Measurements from ENCODE around the gene ITFG1. TPM values are rescaled to one million over a fixed set of nuclear protein-coding genes. Genes with fewer than 3 reads are reported as not detected.
A peak's percentile ranks its signal among the peaks of the same experiment; 100 is the strongest.

Gene ITFG1
- total RNA-seq, 1 donor from 2014 or later, result 41.3 TPM

GRCh38 chr16:47129755-47130435, 331.0 kb downstream of the ITFG1 start:
- H3K4me1 Mint-ChIP-seq (ENCODE audit: low read depth), result peaks cover 9% of the 10 kb centered on the region
- no peak overlapping the region for H3K27ac Mint-ChIP-seq
- TF ChIP-seq CTCF (IDR thresholded peaks at IDR 0.05; ENCODE audit: unreplicated experiment), result no peak
- H3K9me3 Mint-ChIP-seq (ENCODE audit: low read depth), result no peaks in the 10 kb centered on the region
- peaks cover 6% of the 10 kb centered on the region for H3K36me3 Mint-ChIP-seq (ENCODE audit: insufficient read depth)
- H3K27me3 Mint-ChIP-seq, result no peaks in the 10 kb centered on the region
- DNase-seq (ENCODE audit: low spot score, unreplicated experiment), result no peak
- no peak overlapping the region for H3K4me3 Mint-ChIP-seq (ENCODE audit: low read depth)

DNA sequence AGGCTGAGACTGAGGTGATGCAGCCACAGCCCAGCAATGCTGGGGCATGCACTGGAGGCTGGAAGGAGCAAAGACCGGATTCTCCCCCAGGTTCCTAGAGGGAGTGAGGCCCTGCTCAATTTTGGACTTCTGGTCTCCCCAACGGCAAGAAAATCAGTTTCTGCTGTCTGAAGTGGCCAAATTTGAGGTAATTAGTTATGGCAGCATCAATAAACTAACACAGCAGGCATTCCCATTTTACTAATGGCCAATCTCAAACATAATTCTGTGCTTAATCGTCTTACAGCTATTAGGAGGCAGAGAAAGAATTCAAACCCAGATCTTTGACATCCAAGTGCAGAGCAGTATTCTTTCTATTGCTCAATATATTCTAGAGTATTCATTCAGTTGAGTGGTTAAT, 333.3 kb downstream of the ITFG1 start:
- Mint-ChIP-seq H3K27ac (no peak overlapping the region), H3K4me3 (ENCODE audit: low read depth) (no peak overlapping the region), H3K27me3 (no peaks in the 10 kb centered on the region), H3K4me1 (ENCODE audit: low read depth) (peaks cover 4% of the 10 kb centered on the region), H3K36me3 (ENCODE audit: insufficient read depth) (peaks cover 6% of the 10 kb centered on the region), H3K9me3 (ENCODE audit: low read depth) (no peaks in the 10 kb centered on the region)
- no peak for DNase-seq (ENCODE audit: low spot score, unreplicated experiment)
- TF ChIP-seq CTCF (IDR thresholded peaks at IDR 0.05; ENCODE audit: unreplicated experiment), result no peak

- Mint-ChIP-seq H3K36me3 (ENCODE audit: insufficient read depth) (peaks cover 7% of the 10 kb centered on the region), H3K27me3 (no peaks in the 10 kb centered on the region), H3K9me3 (ENCODE audit: low read depth) (no peaks in the 10 kb centered on the region), H3K27ac (no peak overlapping the region), H3K4me1 (ENCODE audit: low read depth) (peaks cover 4% of the 10 kb centered on the region), H3K4me3 (ENCODE audit: low read depth) (no peak overlapping the region)
- TF ChIP-seq CTCF (IDR thresholded peaks at IDR 0.05; ENCODE audit: unreplicated experiment), result no peak
- DNase-seq (ENCODE audit: low spot score, unreplicated experiment), result no peak
Observed at GRCh38 chr16:47125757-47126156, 335.1 kb downstream of the ITFG1 start.

DNA sequence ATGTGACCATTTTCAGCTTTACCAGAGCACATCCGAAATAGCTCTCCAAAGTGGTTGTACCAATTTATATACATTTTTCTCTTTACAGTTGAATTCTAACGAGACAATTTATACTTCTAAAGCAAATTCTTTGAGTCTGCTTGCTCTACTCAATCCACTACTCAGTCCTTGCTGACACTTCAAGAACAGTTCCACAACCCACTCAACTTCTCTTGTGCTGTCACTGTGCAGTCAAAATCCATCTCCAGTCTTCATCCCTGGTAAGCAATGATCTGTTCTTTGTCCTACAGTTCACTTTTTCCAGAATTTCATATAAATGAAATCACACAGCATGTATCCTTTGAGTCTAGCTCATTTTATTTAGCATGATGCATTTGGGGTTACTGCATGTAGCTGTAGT, 347.7 kb downstream of the ITFG1 start:
- DNase-seq (ENCODE audit: low spot score, unreplicated experiment), result no peak
- Mint-ChIP-seq H3K4me3 (ENCODE audit: low read depth) (no peak overlapping the region), H3K4me1 (ENCODE audit: low read depth) (no peaks in the 10 kb centered on the region), H3K27me3 (no peaks in the 10 kb centered on the region), H3K9me3 (ENCODE audit: low read depth) (no peaks in the 10 kb centered on the region), H3K27ac (no peak overlapping the region), H3K36me3 (ENCODE audit: insufficient read depth) (peaks cover 22% of the 10 kb centered on the region)
- TF ChIP-seq CTCF (IDR thresholded peaks at IDR 0.05; ENCODE audit: unreplicated experiment), result no peak

- DNase-seq (ENCODE audit: low spot score, unreplicated experiment), result no peak
- H3K4me3 Mint-ChIP-seq (ENCODE audit: low read depth), result no peak overlapping the region
- no peak overlapping the region for H3K27ac Mint-ChIP-seq
- TF ChIP-seq CTCF (IDR thresholded peaks at IDR 0.05; ENCODE audit: unreplicated experiment), result peak; percentile 12
- H3K9me3 Mint-ChIP-seq (ENCODE audit: low read depth), result no peaks in the 10 kb centered on the region
- no peaks in the 10 kb centered on the region for H3K27me3 Mint-ChIP-seq
- H3K4me1 Mint-ChIP-seq (ENCODE audit: low read depth), result no peaks in the 10 kb centered on the region
- peaks cover 20% of the 10 kb centered on the region for H3K36me3 Mint-ChIP-seq (ENCODE audit: insufficient read depth)
Observed at GRCh38 chr16:47110939-47111338, 349.9 kb downstream of the ITFG1 start.
